NCI-H1105 (cell line): ENCODE data around the gene GAS2L3.
A peak's percentile ranks its signal among the peaks of the same experiment; 100 is the strongest.
"Not testable (repeated sequence)": the region's sequence is repeated elsewhere in the genome, so short reads cannot be mapped to it uniquely, and the experiment has no call there.

Source experiments
- DNase-seq: peaks from one replicate; lab custom pipeline; 2025; lab: John Stamatoyannopoulos, UW

GAS2L3 gene

GRCh38 chr12:100573292-100574186, at the start of gene GAS2L3:
Gene GAS2L3, plus strand, starts transcription at chr12:100573684. Its CDS starts 21,221 bp downstream, at chr12:100594905.
- peak; percentile 93 for DNase-seq

GRCh38 chr12:100528034-100528433, 45.5 kb upstream of the GAS2L3 start:
- no peak for DNase-seq

- no peak for DNase-seq
Observed at GRCh38 chr12:100528471-100529127, 44.9 kb upstream of the GAS2L3 start.

- no peak for DNase-seq
Observed at GRCh38 chr12:100529756-100530350, 43.6 kb upstream of the GAS2L3 start.

GRCh38 chr12:100533376-100533775, 40.1 kb upstream of the GAS2L3 start:
- no peak for DNase-seq

- no peak for DNase-seq
Observed at GRCh38 chr12:100534625-100535227, 38.8 kb upstream of the GAS2L3 start.

- DNase-seq = no peak
Observed at GRCh38 chr12:100539202-100539601, 34.3 kb upstream of the GAS2L3 start.

- no peak for DNase-seq
Observed at GRCh38 chr12:100544165-100544564, 29.3 kb upstream of the GAS2L3 start.

- no peak for DNase-seq
Observed at GRCh38 chr12:100545092-100545491, 28.4 kb upstream of the GAS2L3 start.

- DNase-seq = no peak
Observed at GRCh38 chr12:100553936-100554335, 19.5 kb upstream of the GAS2L3 start.

GRCh38 chr12:100554608-100555077, 18.8 kb upstream of the GAS2L3 start:
- peak; percentile 85 for DNase-seq

- DNase-seq = no peak
Observed at GRCh38 chr12:100555722-100556121, 17.8 kb upstream of the GAS2L3 start.

GRCh38 chr12:100557357-100557756, 16.1 kb upstream of the GAS2L3 start:
- DNase-seq = no peak

- DNase-seq = not testable (repeated sequence)
Observed at GRCh38 chr12:100559261-100559660, 14.2 kb upstream of the GAS2L3 start.

- no peak for DNase-seq
Observed at GRCh38 chr12:100564090-100564489, 9.4 kb upstream of the GAS2L3 start.

- DNase-seq = no peak
Observed at GRCh38 chr12:100564905-100565467, 8.5 kb upstream of the GAS2L3 start.

GRCh38 chr12:100565987-100566545, 7.4 kb upstream of the GAS2L3 start:
- DNase-seq = no peak

- DNase-seq = no peak
Observed at GRCh38 chr12:100566887-100567637, 6.4 kb upstream of the GAS2L3 start.

GRCh38 chr12:100567945-100568344, 5.5 kb upstream of the GAS2L3 start:
- DNase-seq = no peak

GRCh38 chr12:100572184-100572583, 1.3 kb upstream of the GAS2L3 start:
- no peak for DNase-seq
